Stimulated activated CD8-positive, alpha-beta memory T cell treated with anti-CD3 and anti-CD28 coated beads, Interleukin-15, amount 100 ng/mL, for 48 hours (primary cell): ENCODE results near the gene TUBGCP2.
"Not testable (repeated sequence)": the region's sequence is repeated elsewhere in the genome, so short reads cannot be mapped to it uniquely, and the experiment has no call there.

ENCODE experiments used
- DNase-seq, 2 donors: peaks; one replicate each; pipeline ENCODE4 v3.0.0-alpha.2; 2020; ENCODE audit warnings: low read depth in 2 of 2

TUBGCP2 gene

GRCh38 chr10:133266056-133266795 lies 42.4 kb downstream of the TUBGCP2 start:
- DNase-seq, result no peak

GRCh38 chr10:133265052-133265451 lies 43.6 kb downstream of the TUBGCP2 start:
- not testable (repeated sequence) for DNase-seq

- no peak for DNase-seq
Observed at GRCh38 chr10:133264461-133264860, 44.2 kb downstream of the TUBGCP2 start.

GRCh38 chr10:133263674-133264073 lies 45.0 kb downstream of the TUBGCP2 start:
- no peak for DNase-seq

GRCh38 chr10:133262696-133263095 lies 46.0 kb downstream of the TUBGCP2 start:
- DNase-seq, result no peak

GRCh38 chr10:133261726-133262325 lies 46.8 kb downstream of the TUBGCP2 start:
- peak; percentile 75 to 80 for DNase-seq

- peak; percentile 66 to 80 for DNase-seq
Observed at GRCh38 chr10:133260895-133261725, 47.6 kb downstream of the TUBGCP2 start.

- DNase-seq, result no peak
Observed at GRCh38 chr10:133259602-133259989, 49.1 kb downstream of the TUBGCP2 start.

GRCh38 chr10:133258818-133259601 lies 49.7 kb downstream of the TUBGCP2 start:
- peak; percentile 86 to 93 for DNase-seq

GRCh38 chr10:133258066-133258817 lies 50.4 kb downstream of the TUBGCP2 start:
- peak in 1 of 2 donors; percentile 39 for DNase-seq

- peak in 1 of 2 donors; percentile 28 for DNase-seq
Observed at GRCh38 chr10:133257489-133258065, 51.1 kb downstream of the TUBGCP2 start.

- DNase-seq, result no peak
Observed at GRCh38 chr10:133255323-133255722, 53.3 kb downstream of the TUBGCP2 start.

- no peak for DNase-seq
Observed at GRCh38 chr10:133254421-133255120, 54.1 kb downstream of the TUBGCP2 start.

GRCh38 chr10:133253361-133253955 lies 55.2 kb downstream of the TUBGCP2 start:
- no peak for DNase-seq

GRCh38 chr10:133252223-133252552 lies 56.5 kb downstream of the TUBGCP2 start:
- no peak for DNase-seq

- no peak for DNase-seq
Observed at GRCh38 chr10:133251388-133252222, 57.1 kb downstream of the TUBGCP2 start.

GRCh38 chr10:133249975-133250754 lies 58.5 kb downstream of the TUBGCP2 start:
- no peak for DNase-seq
